ENCODE measurements around the gene NAP1L5.
A peak's percentile ranks its signal among the peaks of the same experiment; 100 is the strongest.

Gene NAP1L5

GRCh38 chr4:88705223-88705622 lies 7.6 kb upstream of the NAP1L5 start:
- Mint-ChIP-seq H3K4me1 (ENCODE audit: low read depth) (peaks cover 7% of the 10 kb centered on the region), H3K36me3 (ENCODE audit: low read depth) (peaks cover 51% of the 10 kb centered on the region), H3K4me3 (no peak overlapping the region), H3K9me3 (no peaks in the 10 kb centered on the region), H3K27ac (no peak overlapping the region), H3K27me3 (no peaks in the 10 kb centered on the region)

GRCh38 chr4:88702782-88703181 lies 5.2 kb upstream of the NAP1L5 start:
- Mint-ChIP-seq H3K36me3 (ENCODE audit: low read depth) (peaks cover 33% of the 10 kb centered on the region), H3K4me1 (ENCODE audit: low read depth) (peaks cover 12% of the 10 kb centered on the region), H3K27me3 (no peaks in the 10 kb centered on the region), H3K4me3 (no peak overlapping the region), H3K9me3 (no peaks in the 10 kb centered on the region), H3K27ac (no peak overlapping the region)

GRCh38 chr4:88698519-88698918 lies 890 bp upstream of the NAP1L5 start:
- peaks cover 5% of the 10 kb centered on the region for H3K4me1 Mint-ChIP-seq (ENCODE audit: low read depth)
- no peak overlapping the region for H3K4me3 Mint-ChIP-seq
- no peaks in the 10 kb centered on the region for H3K27me3 Mint-ChIP-seq
- H3K36me3 Mint-ChIP-seq (ENCODE audit: low read depth): peaks cover 7% of the 10 kb centered on the region
- no peaks in the 10 kb centered on the region for H3K9me3 Mint-ChIP-seq
- no peak overlapping the region for H3K27ac Mint-ChIP-seq

GRCh38 chr4:88697141-88697540 lies 488 bp downstream of the NAP1L5 start:
- H3K4me3 Mint-ChIP-seq: peak overlapping the region; percentile 84
- no peaks in the 10 kb centered on the region for H3K27me3 Mint-ChIP-seq
- peaks cover 5% of the 10 kb centered on the region for H3K4me1 Mint-ChIP-seq (ENCODE audit: low read depth)
- H3K36me3 Mint-ChIP-seq (ENCODE audit: low read depth): peaks cover under 1% of the 10 kb centered on the region
- H3K27ac Mint-ChIP-seq: peak overlapping the region; percentile 70
- H3K9me3 Mint-ChIP-seq: no peaks in the 10 kb centered on the region

GRCh38 chr4:88696630-88697029 lies 999 bp downstream of the NAP1L5 start:
- Mint-ChIP-seq H3K27me3 (no peaks in the 10 kb centered on the region), H3K4me3 (peak overlapping the region; percentile 84), H3K9me3 (no peaks in the 10 kb centered on the region), H3K36me3 (ENCODE audit: low read depth) (no peaks in the 10 kb centered on the region), H3K4me1 (ENCODE audit: low read depth) (peaks cover 5% of the 10 kb centered on the region), H3K27ac (no peak overlapping the region)

GRCh38 chr4:88693792-88694191 lies 3.8 kb downstream of the NAP1L5 start:
- no peak overlapping the region for H3K4me3 Mint-ChIP-seq
- H3K36me3 Mint-ChIP-seq (ENCODE audit: low read depth): peaks cover 5% of the 10 kb centered on the region
- no peaks in the 10 kb centered on the region for H3K9me3 Mint-ChIP-seq
- peaks cover 5% of the 10 kb centered on the region for H3K4me1 Mint-ChIP-seq (ENCODE audit: low read depth)
- H3K27me3 Mint-ChIP-seq: no peaks in the 10 kb centered on the region
- no peak overlapping the region for H3K27ac Mint-ChIP-seq

- H3K27ac Mint-ChIP-seq: no peak overlapping the region
- H3K36me3 Mint-ChIP-seq (ENCODE audit: low read depth): peaks cover 33% of the 10 kb centered on the region
- no peaks in the 10 kb centered on the region for H3K4me1 Mint-ChIP-seq (ENCODE audit: low read depth)
- H3K27me3 Mint-ChIP-seq: no peaks in the 10 kb centered on the region
- no peak overlapping the region for H3K4me3 Mint-ChIP-seq
- H3K9me3 Mint-ChIP-seq: no peaks in the 10 kb centered on the region
These were observed 7.3 kb downstream of the NAP1L5 start for GRCh38 chr4:88690355-88690754.

- Mint-ChIP-seq H3K27ac (no peak overlapping the region), H3K36me3 (ENCODE audit: low read depth) (peaks cover 70% of the 10 kb centered on the region), H3K9me3 (no peaks in the 10 kb centered on the region), H3K27me3 (no peaks in the 10 kb centered on the region), H3K4me3 (no peak overlapping the region), H3K4me1 (ENCODE audit: low read depth) (no peaks in the 10 kb centered on the region)
These were observed 16.4 kb downstream of the NAP1L5 start for GRCh38 chr4:88681209-88681608.

- Mint-ChIP-seq H3K36me3 (ENCODE audit: low read depth) (peaks cover 39% of the 10 kb centered on the region), H3K27ac (no peak overlapping the region), H3K9me3 (no peaks in the 10 kb centered on the region), H3K27me3 (no peaks in the 10 kb centered on the region), H3K4me3 (no peak overlapping the region), H3K4me1 (ENCODE audit: low read depth) (no peaks in the 10 kb centered on the region)
These were observed 22.1 kb downstream of the NAP1L5 start for GRCh38 chr4:88675543-88675942.

GRCh38 chr4:88674979-88675378 lies 22.6 kb downstream of the NAP1L5 start:
- peaks cover 39% of the 10 kb centered on the region for H3K36me3 Mint-ChIP-seq (ENCODE audit: low read depth)
- no peak overlapping the region for H3K4me3 Mint-ChIP-seq
- H3K4me1 Mint-ChIP-seq (ENCODE audit: low read depth): no peaks in the 10 kb centered on the region
- no peaks in the 10 kb centered on the region for H3K27me3 Mint-ChIP-seq
- no peak overlapping the region for H3K27ac Mint-ChIP-seq
- no peaks in the 10 kb centered on the region for H3K9me3 Mint-ChIP-seq

- Mint-ChIP-seq H3K9me3 (no peaks in the 10 kb centered on the region), H3K4me1 (ENCODE audit: low read depth) (no peaks in the 10 kb centered on the region), H3K4me3 (no peak overlapping the region), H3K36me3 (ENCODE audit: low read depth) (peaks cover 34% of the 10 kb centered on the region), H3K27ac (no peak overlapping the region), H3K27me3 (no peaks in the 10 kb centered on the region)
These were observed 23.1 kb downstream of the NAP1L5 start for GRCh38 chr4:88674565-88674964.

- H3K36me3 Mint-ChIP-seq (ENCODE audit: low read depth): peaks cover 28% of the 10 kb centered on the region
- no peaks in the 10 kb centered on the region for H3K9me3 Mint-ChIP-seq
- H3K4me1 Mint-ChIP-seq (ENCODE audit: low read depth): no peaks in the 10 kb centered on the region
- H3K27me3 Mint-ChIP-seq: no peaks in the 10 kb centered on the region
- no peak overlapping the region for H3K27ac Mint-ChIP-seq
- no peak overlapping the region for H3K4me3 Mint-ChIP-seq
These were observed 23.7 kb downstream of the NAP1L5 start for GRCh38 chr4:88673886-88674285.

GRCh38 chr4:88672987-88673386 lies 24.6 kb downstream of the NAP1L5 start:
- H3K36me3 Mint-ChIP-seq (ENCODE audit: low read depth): peaks cover 19% of the 10 kb centered on the region
- no peaks in the 10 kb centered on the region for H3K4me1 Mint-ChIP-seq (ENCODE audit: low read depth)
- no peak overlapping the region for H3K4me3 Mint-ChIP-seq
- H3K27ac Mint-ChIP-seq: no peak overlapping the region
- H3K9me3 Mint-ChIP-seq: no peaks in the 10 kb centered on the region
- no peaks in the 10 kb centered on the region for H3K27me3 Mint-ChIP-seq

- peaks cover 34% of the 10 kb centered on the region for H3K36me3 Mint-ChIP-seq (ENCODE audit: low read depth)
- no peak overlapping the region for H3K4me3 Mint-ChIP-seq
- peak overlapping the region; percentile 38 for H3K27ac Mint-ChIP-seq
- peaks cover 4% of the 10 kb centered on the region for H3K4me1 Mint-ChIP-seq (ENCODE audit: low read depth)
- no peaks in the 10 kb centered on the region for H3K9me3 Mint-ChIP-seq
- H3K27me3 Mint-ChIP-seq: no peaks in the 10 kb centered on the region
These were observed 35.9 kb downstream of the NAP1L5 start for GRCh38 chr4:88661739-88662138.

GRCh38 chr4:88660446-88661294 lies 37.0 kb downstream of the NAP1L5 start:
- Mint-ChIP-seq H3K27me3 (no peaks in the 10 kb centered on the region), H3K36me3 (ENCODE audit: low read depth) (peaks cover 39% of the 10 kb centered on the region), H3K27ac (no peak overlapping the region), H3K9me3 (no peaks in the 10 kb centered on the region), H3K4me1 (ENCODE audit: low read depth) (peaks cover 4% of the 10 kb centered on the region), H3K4me3 (no peak overlapping the region)

GRCh38 chr4:88659890-88660208 lies 37.8 kb downstream of the NAP1L5 start:
- no peak overlapping the region for H3K27ac Mint-ChIP-seq
- no peaks in the 10 kb centered on the region for H3K27me3 Mint-ChIP-seq
- H3K36me3 Mint-ChIP-seq (ENCODE audit: low read depth): peaks cover 42% of the 10 kb centered on the region
- H3K9me3 Mint-ChIP-seq: no peaks in the 10 kb centered on the region
- no peak overlapping the region for H3K4me3 Mint-ChIP-seq
- peaks cover 4% of the 10 kb centered on the region for H3K4me1 Mint-ChIP-seq (ENCODE audit: low read depth)

All from stimulated activated naive CD8-positive, alpha-beta T cell treated with anti-CD3 and anti-CD28 coated beads, Interleukin-15, Interleukin-2, amounts not matched to agents 100 ng/mL and 50 ng/mL, for 24 hours (primary cell).